KBM-7 (cell line): ENCODE data around the gene TTC1.
"Not testable (repeated sequence)": the region's sequence is repeated elsewhere in the genome, so short reads cannot be mapped to it uniquely, and the experiment has no call there.

ENCODE experiments used
- DNase-seq: peaks from one replicate; pipeline ENCODE4 v3.0.0-alpha.2; 2015
- in situ Hi-C: fragments of 300-500 bp; cut with MboI; formaldehyde crosslinking; loops from 2 replicates; pipeline ENCODE4 v1.14.3; 2020; ENCODE audit warnings: low sequenced_read_pairs, low pct_unique_long_range_greater_than_20kb, mixed read lengths

TTC1 gene, protein sequence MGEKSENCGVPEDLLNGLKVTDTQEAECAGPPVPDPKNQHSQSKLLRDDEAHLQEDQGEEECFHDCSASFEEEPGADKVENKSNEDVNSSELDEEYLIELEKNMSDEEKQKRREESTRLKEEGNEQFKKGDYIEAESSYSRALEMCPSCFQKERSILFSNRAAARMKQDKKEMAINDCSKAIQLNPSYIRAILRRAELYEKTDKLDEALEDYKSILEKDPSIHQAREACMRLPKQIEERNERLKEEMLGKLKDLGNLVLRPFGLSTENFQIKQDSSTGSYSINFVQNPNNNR

DNA sequence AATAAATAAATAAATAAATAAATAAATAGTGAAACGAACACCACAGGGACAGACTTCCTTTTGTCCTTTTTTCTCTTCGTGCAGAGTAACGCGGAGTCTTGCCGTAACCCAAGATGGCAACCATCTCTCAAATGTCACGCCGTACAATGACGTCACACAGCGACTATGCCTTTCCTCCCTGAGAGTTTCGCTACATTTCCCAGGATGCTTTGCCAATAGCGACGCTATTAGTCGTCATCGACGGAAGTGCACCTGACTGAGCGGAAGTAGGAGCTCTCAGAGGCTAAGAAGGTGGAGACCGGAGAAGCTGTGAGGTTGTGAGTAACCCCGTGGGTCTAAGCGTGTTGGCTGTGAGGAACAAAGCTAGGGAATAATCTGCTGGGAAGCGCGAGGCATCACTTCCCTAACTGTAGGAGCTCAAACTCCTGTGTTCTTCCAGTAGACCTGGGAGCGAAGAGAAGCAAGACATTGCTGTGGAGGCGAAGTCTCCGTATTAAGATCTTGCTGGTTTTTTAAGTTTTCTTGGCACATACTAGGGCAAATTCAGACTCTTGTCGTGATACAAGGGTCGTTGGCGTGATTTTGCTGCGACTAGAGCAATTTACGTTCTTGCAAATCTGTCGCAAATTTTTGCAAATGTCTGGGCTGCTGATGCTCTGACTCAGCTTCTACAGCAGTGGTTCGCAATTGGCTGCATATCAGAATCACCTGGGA is at the start of gene TTC1:
Gene TTC1, plus strand, starts transcription at position 263 of the 714 bp plus-strand sequence. CDS start 1,390 bp downstream, outside the sequence.
- DNase-seq = peak; percentile 97
- in situ Hi-C loops = no loop called here

DNA sequence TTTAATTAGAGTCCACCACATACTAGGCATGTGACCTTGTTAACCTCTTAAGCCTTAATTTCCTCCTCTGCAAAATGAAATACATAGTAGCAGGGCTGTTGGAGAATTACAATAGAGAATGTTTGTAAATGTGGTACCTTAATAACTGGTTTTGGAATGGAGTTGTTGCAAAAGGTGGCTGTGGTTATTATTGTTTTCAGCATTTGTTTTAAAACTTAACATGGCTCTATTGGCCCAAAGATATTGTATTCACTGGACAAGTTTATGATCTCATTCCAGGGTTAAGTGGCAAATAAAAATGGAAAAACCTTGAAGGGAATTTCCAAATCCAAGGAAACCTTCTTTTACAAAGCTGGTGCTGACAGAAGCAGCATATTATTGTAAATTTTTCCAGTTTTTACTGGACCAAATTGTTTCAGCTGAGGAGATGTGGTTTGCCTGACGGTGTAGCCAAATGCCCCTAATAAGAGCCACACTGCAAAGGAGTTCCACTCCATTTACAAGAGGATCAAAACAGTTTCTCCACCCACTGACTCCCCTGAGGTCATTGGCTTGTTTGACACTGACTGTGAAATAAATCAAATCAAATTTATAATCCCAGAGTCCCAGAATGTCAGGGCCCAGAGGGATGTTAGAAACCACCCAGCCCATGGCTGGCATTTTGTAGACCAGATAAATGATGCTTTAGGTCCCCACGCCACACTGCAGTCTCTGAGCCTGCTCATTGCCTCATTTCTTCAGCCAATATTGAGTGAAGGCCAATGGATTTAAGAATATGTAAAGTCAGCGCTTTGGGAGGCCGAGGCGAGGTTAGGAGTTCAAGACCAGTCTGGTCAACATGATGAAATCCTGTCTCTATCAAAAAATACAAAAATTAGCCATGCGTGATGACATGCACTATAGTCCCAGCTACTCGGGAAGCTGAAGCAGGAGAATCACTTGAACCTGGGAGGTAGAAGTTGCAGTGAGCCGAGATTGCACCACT is 47.5 kb upstream of the TTC1 start:
- DNase-seq = no peak
- in situ Hi-C loops = no loop called here

DNA sequence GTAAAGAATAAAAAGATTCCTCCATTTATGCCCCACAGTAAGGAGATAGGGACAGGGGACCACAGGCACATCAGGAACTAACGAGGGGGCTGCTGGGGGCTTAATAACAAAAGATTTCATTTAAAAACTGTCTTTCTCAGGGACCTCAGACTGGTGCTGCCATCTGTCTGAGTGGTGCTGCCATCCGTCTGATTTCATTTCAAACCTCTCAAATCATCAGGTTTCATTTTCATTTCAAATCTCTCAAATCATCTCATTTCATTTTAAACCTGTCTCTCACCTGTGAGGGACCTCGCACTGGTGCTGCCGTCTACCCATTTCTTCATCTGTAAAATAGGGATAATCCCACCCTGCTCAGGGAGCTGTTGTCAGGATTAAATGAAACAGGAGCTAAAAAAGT is 46.7 kb upstream of the TTC1 start:
- in situ Hi-C loops = no loop called here

DNA sequence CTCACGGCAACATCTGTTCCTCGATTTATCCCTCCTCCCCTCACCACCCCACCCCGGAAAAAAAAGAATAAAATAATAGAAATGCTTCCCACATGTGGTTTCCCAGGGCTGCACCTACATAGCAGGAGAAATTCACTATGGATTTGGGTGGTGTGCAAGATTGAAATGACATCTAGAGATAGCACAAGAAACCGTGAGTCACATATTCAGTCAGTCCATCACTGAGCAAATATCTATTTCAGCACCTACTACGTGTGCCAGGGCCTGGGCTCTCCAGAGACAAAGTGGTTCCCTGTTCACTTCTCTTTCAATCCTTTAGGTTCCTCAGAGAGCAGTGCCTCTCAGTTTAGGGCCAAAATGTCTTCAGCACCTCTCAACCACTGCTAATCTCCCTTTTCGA is 45.0 kb upstream of the TTC1 start:
- in situ Hi-C loops = no loop called here
- DNase-seq = no peak

More for the DNA sequence above, 46.7 kb upstream of the TTC1 start:
- no peak for DNase-seq

DNA sequence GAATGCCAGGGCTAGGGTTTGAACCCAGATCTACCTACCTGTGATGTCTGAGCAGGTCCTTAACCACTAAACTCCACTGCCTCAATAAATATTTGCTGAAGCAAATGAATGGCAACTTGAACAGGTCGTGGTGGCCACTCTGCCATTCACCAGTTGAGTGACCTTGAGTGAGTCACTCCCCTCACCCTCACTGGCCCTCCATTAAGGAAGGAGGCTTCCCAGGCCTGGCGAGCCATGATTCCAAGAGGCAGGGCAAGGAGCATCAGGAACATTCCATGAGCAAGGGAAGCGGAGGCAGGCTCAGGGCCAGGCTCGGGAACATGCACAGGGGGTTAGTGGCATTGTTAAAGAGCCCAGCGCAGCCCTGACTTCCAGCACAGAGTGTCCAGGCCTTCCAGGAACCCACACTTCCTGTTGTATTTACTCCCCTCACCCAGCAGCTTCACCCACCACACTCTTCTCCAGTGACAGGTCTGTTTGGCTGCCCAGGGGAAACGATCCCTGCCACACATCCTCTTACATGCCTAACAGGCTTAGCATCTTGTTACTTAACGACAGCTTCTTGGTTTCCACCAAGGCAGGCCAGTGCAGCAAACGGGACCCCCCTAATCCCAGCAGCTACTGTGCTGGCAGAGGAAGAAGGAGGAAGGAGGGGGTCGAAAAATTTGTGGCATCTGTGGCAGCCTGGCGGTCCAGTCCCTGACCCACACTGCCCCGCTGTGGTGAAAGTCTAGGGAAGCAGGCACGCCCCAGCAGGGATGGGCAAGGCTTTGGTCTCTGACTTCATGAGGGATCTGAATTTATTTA is 43.7 kb upstream of the TTC1 start:
- in situ Hi-C loops = no loop called here
- DNase-seq = peak; percentile 43

DNA sequence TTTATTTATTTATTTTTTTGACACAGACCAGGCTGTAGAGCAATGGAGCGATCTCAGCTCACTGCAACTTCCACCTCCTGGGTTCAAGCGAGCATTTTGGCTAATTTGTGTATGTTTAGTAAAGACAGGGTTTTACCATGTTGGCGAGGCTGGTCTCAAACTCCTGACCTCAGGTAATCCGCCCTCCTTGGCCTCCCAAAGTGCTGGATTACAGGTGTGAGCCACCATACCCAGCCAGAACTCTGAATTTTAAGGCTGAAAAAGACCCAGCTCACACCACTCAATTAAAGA is 43.2 kb upstream of the TTC1 start:
- in situ Hi-C loops, DNase-seq: not testable (repeated sequence)

DNA sequence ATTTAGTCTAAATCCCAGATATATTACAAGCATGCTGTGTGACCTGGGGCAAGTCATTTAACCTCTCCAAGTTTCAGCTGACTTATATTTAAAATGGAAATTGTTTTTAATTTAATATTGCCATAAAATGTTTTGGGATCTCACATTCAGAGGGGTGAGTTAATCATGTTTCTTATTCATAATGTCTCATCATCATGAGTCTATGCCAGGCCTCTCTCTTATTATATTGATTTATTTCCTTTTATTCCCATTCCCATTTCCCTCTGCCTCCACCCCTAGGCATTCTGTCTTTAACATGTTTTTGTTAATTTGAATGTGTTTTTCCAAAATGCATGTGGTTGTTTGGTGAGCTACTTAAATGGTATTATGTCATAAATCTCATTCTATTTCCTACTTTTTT is 39.0 kb upstream of the TTC1 start:
- in situ Hi-C loops = no loop called here
- DNase-seq = no peak

DNA sequence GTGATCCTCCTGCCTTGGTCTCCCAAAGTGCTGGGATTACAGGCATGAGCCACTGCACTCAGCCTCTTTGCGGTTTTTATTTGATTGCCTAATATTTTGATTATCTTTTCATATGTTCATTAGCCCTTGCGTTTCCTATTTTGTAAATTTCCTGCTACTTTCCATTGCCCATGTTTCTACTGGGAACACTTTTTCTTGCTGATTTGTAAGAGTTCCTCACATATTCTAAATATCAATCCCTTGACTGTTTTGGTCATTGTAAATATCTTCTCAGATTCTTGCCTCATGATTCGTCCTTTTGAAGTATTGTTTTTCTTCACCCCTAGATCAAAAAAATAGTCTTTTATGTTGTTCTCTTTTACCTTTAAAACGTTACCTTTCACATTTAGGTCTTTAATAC is 37.9 kb upstream of the TTC1 start:
- DNase-seq = no peak
- in situ Hi-C loops = no loop called here

DNA sequence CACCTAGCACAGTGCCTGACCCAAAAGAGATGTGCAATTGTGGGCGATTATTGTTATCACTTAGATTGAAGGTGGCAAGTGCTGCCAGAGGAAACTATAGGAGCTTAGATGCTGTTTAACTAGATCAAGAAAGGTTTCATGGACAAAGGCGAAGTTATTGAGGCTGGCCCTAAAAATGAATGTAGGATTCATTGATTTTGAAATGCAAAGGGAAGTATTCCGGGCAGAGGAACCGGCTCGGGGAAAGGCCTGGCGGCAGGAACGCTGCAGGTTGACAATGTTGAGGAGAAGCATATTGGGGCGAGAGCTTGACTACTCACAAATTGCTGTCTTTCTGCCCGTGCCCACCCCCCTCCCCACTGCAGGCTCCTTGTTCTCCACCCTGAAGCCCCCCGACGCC is 37.4 kb upstream of the TTC1 start:
- DNase-seq = no peak
- in situ Hi-C loops = no loop called here

DNA sequence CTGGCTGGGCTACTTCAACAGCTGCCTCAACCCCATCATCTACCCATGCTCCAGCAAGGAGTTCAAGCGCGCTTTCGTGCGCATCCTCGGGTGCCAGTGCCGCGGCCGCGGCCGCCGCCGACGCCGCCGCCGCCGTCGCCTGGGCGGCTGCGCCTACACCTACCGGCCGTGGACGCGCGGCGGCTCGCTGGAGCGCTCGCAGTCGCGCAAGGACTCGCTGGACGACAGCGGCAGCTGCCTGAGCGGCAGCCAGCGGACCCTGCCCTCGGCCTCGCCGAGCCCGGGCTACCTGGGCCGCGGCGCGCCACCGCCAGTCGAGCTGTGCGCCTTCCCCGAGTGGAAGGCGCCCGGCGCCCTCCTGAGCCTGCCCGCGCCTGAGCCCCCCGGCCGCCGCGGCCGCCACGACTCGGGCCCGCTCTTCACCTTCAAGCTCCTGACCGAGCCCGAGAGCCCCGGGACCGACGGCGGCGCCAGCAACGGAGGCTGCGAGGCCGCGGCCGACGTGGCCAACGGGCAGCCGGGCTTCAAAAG is 36.9 kb upstream of the TTC1 start:
- no peak for DNase-seq
- in situ Hi-C loops = no loop called here

DNA sequence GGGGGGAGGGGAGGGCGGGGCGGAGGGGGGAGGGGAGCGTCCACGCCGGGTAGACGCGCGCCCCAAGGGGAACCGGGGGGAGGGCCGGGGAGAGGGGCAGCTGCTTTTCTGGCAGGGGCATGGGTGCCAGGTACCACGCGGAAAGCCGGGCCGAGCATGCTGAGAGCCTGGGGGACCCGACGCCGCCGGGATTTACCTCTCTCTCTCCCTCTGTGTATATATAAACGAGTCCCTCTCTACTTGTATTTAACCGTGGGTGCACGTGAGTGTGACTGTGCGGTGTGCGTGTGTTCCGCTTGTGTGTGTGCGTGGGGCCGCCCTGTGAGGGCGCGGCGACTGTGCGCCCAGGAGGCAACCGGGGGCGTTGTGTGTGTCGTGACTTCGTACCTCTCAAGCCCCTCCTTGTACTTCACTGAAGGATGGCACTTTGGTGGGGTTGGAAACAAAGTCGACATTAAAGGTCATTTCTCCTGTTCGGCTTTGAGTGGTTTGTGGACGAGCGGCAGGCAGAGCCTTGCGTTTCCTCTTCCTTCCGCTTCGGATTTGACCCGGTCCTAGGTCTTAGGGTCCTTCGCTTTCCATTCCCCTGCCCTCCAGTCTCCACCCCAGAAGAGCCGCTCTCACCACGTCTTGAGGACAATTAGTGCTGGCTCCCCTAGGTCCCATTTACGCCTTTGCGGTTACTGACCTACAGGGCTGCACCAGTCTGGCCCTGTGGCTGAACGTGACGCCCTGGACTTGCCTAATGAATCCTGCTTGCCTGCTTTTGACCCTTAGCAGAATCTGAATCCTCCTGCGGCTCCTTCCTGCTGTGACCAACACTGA is 36.2 kb upstream of the TTC1 start:
- no peak for DNase-seq
- in situ Hi-C loops = no loop called here

DNA sequence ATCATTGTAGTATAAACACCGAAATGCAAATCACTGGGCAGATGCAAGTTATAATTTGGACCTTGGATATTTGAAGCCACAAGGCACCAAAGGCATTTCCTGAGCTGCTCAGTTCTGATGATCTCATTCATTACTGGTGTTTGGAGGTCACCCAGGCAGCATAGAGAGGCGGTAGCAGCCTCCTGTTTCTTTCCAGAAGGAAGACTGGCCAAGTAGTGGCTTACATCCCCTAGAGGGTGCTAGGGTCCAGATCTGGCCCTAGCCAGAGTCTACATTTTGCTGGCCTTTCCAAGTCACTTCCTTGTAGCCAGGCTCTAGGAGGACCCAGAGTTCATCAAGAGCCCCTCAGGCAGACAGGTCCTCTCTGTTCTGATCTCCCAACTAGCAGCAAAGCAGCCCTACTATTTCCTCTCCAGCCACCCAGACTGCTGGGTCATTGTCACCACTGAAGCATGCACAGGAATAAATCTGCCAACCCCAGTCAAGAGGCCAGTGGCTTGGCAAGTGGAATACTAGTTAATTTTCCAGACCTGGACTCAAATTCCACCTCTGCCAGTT is 33.4 kb upstream of the TTC1 start:
- in situ Hi-C loops = no loop called here
- no peak for DNase-seq

DNA sequence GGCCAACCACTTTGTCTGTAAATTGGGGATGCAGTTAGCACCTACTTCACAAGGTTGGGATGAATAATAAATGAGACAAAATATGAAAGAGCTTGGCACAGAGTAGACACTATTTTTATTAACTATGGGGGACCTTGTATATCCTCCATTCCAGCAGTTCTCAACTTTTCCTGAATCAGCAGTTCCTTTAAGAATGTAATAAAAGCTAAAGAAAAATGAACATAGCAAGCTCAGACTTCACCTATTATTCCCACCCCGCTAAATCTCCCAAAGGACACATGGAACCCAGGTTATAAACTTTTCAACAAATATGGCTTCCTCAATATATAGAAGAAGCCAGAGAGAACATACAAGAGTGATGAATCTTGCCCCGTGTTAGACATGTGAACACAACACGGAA is 32.0 kb upstream of the TTC1 start:
- in situ Hi-C loops = no loop called here
- DNase-seq = no peak

DNA sequence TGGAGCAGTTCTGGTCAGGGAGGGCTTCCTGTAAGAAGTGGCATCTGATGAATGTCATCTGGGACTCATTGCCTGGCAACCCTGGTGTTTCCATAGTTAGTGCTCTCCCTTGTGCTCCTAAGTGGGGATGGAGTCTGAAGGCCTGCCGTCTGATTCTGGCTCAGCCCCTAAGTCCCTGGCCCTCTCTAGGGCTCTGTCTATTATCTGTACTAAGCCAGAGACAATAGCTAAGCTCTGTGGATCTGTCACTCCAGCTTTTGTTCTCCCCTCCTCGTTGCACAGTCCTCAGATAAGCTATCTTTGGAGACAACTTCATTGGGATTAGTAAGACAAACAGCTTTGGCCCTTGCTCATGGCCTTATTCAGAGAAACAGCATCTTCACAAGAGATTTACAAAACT is 30.6 kb upstream of the TTC1 start:
- DNase-seq = no peak
- in situ Hi-C loops = no loop called here

DNA sequence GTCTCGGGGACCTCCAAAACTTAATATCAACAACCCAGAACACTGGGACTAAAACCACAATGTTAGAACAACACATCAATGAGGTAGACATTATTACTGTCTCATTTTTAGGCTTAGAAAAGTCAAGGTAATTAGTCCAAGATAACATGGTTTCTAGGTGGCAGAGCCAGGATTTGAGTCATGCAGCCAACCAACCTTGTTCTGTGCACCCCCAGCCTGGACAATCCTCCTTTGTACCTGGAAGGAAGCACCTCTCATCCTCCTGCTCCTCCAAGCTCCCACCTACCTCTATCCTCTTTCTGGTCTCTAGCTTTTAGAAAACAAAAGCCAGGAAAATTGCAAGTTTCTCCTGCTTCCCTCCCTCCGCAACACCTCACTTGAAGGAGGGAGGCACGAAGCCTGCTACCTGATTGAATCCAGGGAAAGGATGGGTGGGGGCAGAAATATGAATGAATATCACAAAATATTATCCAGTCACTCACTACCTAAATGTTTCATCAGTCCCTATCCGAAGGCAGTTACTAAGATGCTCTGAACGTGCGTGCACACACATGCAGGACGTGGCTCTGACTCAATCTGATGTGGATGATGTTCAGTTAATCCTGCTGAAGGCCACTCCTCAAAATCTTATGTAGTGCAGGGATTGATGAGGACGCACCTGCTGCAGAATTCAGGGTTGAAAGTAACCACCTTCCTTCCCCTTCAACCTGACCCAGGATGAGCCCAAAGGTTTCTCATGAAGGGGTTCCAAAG is 26.3 kb upstream of the TTC1 start:
- DNase-seq = no peak
- in situ Hi-C loops = no loop called here

DNA sequence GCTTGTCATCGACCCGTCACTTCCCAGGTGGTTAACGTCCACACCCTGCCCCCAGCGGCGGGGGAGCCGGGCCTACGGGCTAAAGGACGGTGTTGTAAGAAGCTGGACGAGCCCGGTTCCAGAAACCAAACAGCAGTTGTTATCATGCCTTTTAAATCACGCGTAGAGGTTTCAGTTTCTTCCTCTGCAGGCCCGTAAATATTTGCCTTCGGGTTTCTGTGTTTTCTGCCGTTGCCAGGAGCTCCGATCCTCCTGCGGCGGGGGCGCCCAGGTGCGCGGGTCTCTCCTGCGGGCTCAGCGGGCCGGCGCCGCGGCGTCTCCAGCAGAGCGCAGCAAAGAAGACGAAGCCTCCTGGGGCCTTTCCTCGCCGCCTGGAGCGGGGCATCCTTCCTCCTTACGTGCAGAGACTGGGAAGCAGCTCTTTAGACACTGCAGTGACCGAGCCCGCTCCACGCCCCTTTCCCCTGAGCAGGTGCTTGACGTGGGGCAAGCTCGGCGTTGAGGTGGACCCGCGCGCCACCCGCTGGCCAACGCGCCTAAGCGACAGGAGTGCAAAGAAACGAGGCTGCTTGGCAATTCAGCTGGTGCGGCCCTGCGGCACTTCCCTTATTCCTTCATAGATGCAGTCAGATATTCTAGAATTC is 21.8 kb upstream of the TTC1 start:
- peak; percentile 84 for DNase-seq
- in situ Hi-C loops = no loop called here

DNA sequence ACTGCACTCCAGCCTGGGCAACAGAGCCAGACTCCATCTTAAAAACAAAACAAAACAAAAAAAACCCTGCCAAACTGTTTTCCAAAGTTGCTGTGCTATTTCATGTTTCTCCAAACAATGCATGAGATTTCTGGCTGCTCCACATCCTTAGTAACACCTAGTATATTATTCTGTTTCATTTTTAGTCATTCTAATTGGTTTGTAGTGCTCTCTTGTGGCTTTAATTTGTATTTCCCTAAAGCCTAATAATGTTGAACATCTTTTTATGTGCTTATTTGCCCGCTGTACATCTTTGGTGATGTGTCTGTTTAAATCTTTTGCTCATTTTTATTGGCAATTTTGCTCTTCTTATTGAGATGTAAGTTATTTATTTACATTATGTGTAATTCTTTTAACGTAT is 18.4 kb upstream of the TTC1 start:
- no peak for DNase-seq
- in situ Hi-C loops = no loop called here
